CD4-positive, alpha-beta T cell treated with Interferon gamma for 1 hour (primary cell): ENCODE measurements around the gene IL1R2.

ENCODE experiments used
- DNase-seq: peaks from one replicate; pipeline ENCODE4 v3.0.0-alpha.2; 2020

Gene IL1R2

GRCh38 chr2:102024410-102024809 is 32.6 kb downstream of the IL1R2 start:
- no peak for DNase-seq

DNA sequence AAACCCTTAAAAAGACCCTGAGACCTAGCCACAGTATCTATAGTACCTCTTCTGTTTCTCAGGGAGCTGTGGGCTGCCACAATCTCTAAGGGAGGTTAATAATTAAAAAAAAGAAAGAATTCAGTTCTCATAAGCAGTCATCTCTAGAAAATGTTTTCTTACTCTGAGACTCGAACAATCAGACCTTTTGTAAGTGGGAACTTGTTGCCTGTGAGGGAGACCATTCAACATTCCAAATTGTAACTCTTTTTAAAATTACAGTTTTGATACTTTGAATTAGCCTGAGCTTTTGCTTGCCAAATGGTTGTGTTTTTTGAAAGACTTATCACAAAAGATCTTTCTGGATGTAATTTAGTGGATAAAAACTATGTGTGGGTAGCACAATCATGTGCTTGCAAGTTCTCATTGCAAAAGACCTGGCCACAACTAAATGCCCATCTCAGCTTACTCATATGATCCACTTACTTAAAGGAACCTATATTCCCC is 33.3 kb downstream of the IL1R2 start:
- no peak for DNase-seq

GRCh38 chr2:102025583-102026267 is 34.0 kb downstream of the IL1R2 start:
- peak; percentile 35 for DNase-seq

- no peak for DNase-seq
These were observed 35.5 kb downstream of the IL1R2 start for GRCh38 chr2:102027036-102027980.

GRCh38 chr2:102028470-102028869 is 36.7 kb downstream of the IL1R2 start:
- no peak for DNase-seq

- DNase-seq: no peak
These were observed 37.6 kb downstream of the IL1R2 start for GRCh38 chr2:102029405-102029804.

GRCh38 chr2:102029952-102030351 is 38.2 kb downstream of the IL1R2 start:
- no peak for DNase-seq

DNA sequence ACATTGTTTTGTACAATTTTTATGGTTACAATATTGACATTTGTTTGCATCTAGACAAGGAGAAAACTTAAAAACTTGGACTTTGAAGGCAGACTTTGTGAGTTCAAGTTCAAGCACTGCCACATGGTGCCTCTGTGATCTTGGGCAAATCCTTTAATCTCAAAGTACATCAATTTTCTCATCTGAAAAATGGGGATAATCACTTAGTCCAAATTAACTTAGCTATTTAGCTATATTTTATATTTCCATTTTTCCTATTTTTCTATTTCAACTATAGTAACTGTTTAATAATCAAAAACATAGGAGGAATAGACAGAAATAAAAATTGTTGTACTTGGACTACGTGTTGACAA is 38.7 kb downstream of the IL1R2 start:
- DNase-seq: no peak

GRCh38 chr2:102030855-102031527 is 39.2 kb downstream of the IL1R2 start:
- no peak for DNase-seq

- DNase-seq: no peak
These were observed 40.7 kb downstream of the IL1R2 start for GRCh38 chr2:102032368-102033030.

DNA sequence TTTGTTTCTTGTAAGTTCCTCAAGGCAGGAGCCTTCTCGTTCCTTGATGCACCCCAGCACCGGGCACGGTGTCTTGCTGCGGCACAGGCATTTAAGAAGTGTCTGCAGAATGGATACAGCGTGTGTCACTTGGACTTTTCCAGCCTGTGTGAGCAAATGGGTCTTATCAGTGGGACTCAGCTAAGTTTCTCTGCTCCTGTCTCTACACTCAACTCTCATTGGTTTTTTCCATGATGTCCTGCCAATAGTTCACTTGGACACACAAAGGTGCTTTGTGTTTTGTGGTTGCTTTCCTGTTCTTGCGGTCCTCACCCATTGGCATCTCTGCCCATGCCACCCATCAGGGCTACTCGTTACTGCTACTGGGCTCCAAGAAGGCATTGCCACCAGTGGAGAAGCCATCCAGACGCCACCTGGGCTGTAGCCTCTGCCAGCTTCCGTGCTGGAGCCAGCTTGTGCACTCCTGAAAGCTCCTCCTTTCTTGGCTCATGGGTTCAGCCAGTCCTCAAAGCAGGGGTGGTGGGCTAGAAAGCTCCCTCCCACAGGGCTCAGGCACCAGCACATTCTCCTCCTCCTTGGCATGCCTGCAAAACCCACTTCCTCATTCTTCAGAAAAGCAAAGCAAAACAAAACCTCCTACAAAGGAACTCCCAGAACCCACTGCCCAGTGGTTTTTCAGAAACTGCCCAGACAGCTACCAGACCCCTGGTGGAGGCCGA is 41.4 kb downstream of the IL1R2 start:
- DNase-seq: peak; percentile 41

DNA sequence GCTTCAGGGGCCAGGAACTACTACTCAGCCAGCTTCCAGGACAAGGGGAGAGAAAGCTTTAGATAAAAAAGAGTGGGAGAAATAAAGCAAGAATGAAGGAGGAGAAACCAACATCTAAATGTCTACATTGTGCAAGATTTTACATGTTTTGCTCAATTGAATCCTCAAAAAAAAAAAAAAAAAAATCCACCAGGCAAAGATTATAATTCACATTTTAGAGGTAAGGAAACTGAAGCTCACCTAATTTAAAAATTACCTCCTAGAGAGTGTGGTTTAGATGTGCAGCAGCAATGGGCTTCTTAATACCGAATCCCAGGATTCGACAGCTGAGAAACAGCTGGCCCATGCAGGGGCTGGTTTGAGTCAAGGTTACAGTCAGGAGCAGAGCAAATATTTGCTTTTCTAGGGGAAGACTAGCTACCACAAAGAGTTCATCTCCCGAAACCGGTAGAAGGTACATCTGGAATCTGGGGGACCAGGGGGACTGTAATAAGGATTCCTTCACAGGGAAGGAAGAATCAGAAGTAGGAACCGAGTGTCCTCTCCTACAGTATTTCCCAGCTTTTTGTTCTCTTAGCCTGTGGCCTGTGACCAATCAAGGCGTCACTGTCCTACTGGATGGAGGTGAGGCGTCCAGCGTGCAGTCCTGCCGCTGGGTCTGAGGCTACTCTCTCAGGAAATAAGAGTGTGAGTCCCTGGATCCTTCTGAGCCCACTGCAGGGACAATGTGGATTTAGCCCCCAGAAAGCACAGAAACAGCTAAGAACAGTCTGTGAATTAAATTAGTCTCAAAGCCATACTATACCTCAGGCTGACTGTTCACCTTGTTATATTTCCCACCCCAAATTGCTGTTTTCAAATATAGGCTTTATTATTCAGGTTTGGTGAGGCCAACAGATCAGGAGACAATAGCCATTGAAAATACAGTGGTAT is 42.3 kb downstream of the IL1R2 start:
- DNase-seq: no peak

- DNase-seq: no peak
These were observed 43.2 kb downstream of the IL1R2 start for GRCh38 chr2:102034683-102035548.

GRCh38 chr2:102037681-102038080 is 45.9 kb downstream of the IL1R2 start:
- DNase-seq: no peak

GRCh38 chr2:102040229-102040628 is 48.5 kb downstream of the IL1R2 start:
- DNase-seq: no peak

DNA sequence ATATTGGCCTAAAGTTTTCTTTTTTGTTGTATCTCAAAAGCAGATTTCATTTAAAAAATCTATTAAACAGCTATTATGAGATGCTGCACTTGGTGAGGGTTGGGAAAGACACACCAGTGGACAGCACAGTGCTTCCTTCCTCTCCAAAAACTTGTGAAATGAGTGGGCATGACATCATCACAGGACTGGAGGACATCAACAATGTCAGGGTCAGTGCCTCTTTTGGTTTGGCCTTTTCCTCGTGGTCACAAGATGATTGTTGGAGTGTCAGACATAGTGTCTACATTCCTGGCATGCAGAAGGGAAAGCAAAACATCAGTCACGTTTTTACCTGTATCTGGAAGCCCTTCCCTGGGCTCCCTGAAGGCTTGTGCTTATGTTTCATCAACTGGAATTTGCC is 49.6 kb downstream of the IL1R2 start:
- peak; percentile 37 for DNase-seq

DNA sequence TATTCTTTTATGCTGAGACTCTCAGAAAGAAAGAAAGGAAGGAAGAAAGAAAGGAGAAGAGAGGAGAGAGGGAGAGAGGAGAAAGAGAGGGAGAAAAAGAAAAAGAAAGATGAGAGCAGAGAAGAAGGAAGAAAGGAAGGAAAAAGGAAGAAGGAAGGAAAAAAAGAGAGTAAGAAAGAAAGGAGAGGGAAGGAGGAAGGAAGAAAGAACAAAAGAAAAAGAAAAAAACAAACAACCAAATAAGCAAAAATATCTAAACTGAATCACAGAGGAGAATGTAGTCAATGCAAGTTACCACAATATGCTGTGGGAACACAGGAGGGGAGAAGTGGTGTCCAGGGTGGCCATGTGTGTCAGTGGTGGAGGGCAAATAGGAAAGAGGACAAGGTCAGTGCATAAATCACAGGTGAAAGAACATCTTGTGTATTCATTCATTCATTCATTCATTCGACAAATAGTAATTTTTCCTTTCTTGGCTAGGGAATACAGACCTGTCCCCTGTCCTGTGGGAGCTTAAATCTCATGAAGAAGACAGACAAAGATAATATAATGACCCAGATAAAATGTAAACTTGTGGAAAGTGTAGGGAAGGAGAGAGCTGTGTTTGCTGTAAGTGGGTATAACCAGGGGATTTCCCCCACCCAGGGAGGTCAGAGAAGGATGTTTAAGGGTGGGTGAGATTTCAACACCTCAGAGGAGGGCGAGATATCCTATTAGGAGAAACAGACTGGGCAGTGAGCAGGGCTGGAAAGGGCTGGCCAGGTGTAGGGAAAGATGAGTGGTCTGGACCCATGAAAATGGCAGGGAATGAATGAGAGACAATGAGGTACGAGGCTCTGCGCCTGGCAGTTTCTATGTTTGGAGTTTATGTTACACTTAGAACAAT is 50.7 kb downstream of the IL1R2 start:
- DNase-seq: no peak

DNA sequence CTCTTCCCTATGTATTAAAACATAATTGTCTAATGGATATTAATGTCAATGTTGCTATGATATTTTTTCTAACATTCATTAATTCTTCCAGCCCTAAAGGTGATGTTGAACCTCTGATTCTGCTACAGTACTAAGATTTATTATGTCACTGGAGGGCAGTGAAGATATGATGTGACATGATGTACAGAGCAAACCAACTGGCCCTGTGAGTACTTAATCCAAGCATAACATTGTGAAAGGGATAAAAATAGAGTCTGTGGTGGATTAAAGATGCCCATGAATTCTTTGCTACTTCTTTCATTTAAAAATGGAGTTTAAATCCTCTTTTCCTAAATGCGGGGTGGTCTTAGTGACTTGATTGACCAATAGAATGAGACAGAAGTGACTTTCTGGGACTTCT is 51.8 kb downstream of the IL1R2 start:
- no peak for DNase-seq
